Suppressor macrophage treated with lipopolysaccharide for 1 hour (primary cell): ENCODE measurements around the gene CNTNAP2.
A peak's percentile ranks its signal among the peaks of the same experiment; 100 is the strongest.

Experiments
- DNase-seq, 3 donors: peaks; one replicate each; pipeline ENCODE4 v3.0.0-alpha.2; 2020 to 2022

The CNTNAP2 gene

DNA sequence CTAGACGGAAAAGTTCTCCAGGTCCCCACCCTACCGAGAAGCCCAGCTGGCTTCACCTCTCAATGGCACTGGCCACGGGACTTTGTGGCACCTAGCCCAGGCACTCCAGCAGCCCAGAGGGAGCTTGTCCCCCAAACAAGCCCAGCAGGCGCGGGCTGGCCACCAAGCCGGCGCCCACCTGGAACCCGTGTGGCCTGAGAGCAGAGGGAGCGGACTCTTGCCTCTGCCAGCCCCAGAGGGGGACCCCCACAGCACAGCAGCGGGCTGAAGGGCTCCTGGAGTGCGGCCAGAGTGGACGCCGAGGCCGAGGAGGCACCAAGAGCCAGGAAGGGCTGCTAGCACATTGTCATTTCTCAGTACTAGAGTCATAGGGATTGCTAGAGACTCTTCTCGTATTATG is 671.4 kb downstream of the CNTNAP2 start:
- DNase-seq: no peak

- no peak for DNase-seq
Observed at GRCh38 chr7:146791344-146792285, 675.0 kb downstream of the CNTNAP2 start.

DNA sequence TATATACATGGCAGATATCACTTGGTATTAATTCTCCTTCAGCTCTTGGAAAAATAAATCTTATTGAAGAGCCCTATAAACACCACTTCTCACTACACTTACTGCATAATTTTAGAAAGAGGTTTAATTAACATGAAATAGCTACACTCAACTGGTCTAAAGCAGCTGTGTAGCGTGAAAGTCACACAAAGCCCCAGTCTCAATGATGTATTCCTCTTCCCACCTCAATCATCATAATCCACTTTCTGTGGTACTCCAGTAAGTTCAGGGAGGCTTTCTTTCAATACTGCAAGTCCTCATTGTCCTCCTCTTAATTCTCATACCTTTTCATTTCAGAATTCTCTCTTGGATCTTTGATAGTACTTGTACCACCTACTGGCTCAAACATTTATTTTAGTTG is 688.0 kb downstream of the CNTNAP2 start:
- DNase-seq: no peak

- no peak for DNase-seq
Observed at GRCh38 chr7:146805082-146805481, 688.5 kb downstream of the CNTNAP2 start.

GRCh38 chr7:146826329-146826728 is 709.7 kb downstream of the CNTNAP2 start:
- no peak for DNase-seq

DNA sequence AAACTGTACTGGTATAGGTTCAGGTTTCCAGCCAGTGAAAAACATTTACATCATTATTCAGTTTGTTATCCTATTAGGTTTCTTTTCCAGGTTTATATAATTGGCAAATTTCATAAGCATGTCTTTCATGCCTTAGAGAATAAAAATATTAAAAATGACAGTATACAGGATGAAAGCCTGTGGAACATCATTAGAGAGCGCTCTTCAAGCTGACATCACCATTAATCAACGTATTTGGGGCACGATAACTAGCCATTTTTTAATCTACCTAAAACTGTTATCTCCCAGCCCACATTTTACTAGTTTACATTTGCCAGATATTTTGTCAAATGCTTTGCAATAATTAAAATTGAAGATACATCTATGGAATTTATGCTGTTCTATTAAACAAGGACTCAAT is 714.1 kb downstream of the CNTNAP2 start:
- DNase-seq: no peak

- no peak for DNase-seq
Observed at GRCh38 chr7:146831875-146832274, 715.3 kb downstream of the CNTNAP2 start.

DNA sequence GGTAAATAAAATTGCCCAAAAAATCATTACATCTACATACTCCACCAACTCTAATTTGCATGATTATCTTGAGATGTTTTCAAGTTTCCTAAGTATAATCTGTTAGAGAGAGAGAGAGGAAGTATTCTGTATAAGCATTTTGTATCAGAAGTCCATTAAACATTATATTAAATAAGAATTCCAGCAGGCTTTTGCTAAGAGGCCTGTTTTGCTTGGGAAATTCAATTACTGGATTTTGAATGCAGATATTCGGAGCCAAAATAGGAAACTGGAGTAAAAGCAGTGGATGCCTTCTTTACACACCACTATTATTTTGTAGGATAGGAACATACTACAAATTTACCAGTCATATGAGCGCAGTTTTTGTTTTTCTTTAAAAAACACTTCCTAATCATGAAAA is 727.8 kb downstream of the CNTNAP2 start:
- DNase-seq: no peak

GRCh38 chr7:146858690-146859089 is 742.1 kb downstream of the CNTNAP2 start:
- peak; percentile 2 to 18 (median 5) for DNase-seq

DNA sequence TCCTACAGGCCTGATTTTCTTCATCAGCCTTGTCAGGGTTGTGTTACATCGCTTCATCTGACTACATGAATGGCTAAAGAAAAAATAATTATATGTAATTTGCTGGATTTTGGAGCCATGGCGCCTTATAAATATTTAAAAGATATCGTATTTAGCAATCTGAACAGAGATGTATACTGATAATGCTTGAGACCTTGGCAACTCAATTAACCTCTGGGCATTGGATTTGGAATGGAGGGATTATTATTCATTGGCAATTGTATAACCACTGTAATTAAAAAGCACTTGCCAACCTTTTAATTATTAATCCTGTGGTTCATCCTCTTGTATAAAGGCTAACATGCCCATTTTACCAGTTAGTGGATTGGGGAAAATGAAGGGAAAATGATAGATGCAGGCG is 745.1 kb downstream of the CNTNAP2 start:
- no peak for DNase-seq

DNA sequence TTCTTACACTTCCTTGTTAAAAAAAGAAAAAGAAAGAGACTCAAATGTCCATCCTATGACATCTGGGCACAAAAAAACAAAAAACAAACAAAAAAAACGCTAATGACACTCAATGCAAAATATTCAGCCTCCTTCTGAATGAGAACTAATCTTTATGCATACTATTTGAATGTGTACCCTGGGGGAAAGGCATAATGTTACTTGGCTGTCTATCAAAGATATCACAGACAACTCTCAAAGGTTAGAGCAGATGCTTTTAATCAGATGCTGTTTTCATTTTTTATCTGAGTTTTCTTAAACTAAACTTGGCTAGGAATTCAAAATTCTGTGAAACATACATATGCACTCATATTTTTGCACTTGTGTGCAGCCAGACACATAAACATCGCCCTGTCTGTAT is 745.8 kb downstream of the CNTNAP2 start:
- no peak for DNase-seq

DNA sequence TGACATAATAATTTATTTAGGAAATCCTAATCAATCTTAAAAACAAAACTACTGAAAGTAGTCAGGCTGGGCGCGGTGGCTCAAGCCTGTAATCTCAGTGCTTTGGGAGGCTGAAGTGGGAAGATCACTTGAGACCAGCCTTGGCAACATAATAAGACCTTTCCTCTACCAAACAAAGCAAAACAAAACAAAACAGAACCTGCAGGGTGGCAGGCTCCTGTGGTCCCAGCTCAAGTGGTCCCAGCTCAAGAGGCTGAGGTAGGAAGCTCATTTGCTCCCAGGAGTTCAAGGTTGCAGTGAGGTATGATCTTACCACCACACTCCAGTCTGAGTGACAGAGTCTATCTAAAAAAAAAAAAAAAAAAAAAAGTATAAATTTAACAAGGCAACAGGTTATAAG is 748.0 kb downstream of the CNTNAP2 start:
- no peak for DNase-seq

DNA sequence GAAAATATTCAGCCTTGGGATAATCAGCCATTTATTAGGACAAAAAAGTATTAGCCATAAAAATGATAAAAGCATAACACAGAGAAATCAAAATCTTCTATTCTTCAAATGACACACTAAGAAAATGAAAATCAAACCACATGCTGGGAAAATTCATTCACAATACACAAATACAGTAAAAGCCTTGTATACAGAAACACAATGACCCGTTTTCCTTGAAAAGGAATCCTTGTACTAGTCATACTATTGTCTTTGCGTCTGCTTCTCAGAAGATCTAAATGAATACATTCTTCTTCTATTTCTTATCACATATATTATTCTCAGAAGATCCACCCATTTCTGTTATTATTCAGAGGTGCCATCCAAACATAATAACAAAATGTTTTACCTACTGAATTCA is 749.1 kb downstream of the CNTNAP2 start:
- no peak for DNase-seq

- DNase-seq: no peak
Observed at GRCh38 chr7:146874722-146875121, 758.1 kb downstream of the CNTNAP2 start.

DNA sequence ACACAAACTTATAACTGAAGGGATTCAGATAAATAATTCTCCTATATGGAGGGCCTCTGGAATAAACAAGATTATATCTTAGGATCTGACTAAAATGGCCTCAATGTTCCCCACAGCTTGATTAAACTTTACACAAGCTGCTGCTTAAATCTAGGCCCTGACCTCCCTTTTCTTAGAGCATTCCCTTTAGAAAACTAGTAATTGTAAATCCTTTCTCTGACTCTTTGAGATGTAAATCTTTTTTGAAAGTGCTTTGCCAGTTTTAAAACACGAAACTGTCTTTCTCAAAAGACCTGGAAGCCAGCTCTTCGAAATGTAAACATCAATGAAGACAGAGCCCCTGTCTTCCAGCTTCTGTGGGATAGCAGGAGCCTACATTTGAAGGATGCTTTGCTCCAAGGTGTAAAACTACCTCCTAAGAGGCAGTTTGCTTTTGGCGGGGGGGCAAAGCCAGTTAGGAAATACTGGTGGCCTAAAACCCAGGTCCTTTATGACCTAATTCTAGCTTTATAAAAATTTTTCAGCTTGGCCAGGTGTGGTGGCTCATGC is 758.7 kb downstream of the CNTNAP2 start:
- no peak for DNase-seq

GRCh38 chr7:146875981-146876380 is 759.4 kb downstream of the CNTNAP2 start:
- DNase-seq: no peak

DNA sequence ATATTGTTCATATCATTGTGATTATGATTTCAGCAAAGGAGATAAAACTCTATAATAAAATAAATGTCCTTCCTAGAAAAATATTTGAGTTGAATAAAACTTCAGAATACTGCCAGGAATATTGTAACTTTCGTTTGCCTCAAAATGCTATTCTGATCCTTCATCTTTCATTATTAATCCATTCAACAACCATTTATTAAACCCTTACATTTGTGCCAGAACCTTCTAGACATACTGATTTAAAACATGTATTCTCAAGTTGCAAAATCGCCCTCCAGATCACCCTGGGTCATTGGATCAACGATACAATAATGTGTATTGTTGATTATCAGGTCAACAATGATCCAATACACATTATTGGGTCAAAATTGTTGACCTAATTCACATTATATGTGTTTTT is 759.8 kb downstream of the CNTNAP2 start:
- no peak for DNase-seq

DNA sequence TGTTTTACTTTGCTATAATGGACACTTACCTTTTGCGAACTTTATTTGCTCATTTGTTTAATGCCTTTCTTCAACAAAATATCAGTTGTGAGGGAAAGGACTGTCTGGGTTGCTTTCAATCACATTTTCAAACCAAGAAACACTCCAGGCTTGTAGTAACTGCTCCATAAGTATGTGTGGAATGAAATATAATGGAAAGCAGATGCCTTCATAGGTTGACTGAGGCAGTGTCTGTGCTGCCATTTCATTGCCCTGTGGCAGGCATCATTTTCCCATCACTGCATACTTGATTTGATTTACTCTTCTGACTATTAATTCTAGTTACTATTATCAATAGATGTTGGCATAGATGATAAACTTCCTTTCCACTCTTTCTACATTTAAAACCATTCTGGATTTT is 762.3 kb downstream of the CNTNAP2 start:
- DNase-seq: no peak

DNA sequence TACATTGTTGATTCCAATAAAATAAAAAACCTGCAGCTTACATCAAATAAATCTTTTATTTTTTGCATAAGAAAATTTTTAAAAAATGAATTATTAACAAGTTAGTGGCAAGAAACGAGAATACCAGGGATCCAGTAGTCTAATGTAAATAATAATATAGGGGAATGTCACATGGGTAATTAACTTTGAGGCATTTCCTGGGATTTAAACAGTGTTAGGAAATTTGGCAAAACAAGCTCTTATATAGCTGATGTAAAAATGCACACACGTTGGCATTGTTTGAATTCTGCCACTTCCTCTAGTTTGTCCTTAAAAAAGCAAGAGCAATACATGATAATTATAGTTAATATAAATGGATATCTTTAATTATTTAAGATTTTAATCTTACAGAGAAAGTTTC is 768.6 kb downstream of the CNTNAP2 start:
- no peak for DNase-seq

DNA sequence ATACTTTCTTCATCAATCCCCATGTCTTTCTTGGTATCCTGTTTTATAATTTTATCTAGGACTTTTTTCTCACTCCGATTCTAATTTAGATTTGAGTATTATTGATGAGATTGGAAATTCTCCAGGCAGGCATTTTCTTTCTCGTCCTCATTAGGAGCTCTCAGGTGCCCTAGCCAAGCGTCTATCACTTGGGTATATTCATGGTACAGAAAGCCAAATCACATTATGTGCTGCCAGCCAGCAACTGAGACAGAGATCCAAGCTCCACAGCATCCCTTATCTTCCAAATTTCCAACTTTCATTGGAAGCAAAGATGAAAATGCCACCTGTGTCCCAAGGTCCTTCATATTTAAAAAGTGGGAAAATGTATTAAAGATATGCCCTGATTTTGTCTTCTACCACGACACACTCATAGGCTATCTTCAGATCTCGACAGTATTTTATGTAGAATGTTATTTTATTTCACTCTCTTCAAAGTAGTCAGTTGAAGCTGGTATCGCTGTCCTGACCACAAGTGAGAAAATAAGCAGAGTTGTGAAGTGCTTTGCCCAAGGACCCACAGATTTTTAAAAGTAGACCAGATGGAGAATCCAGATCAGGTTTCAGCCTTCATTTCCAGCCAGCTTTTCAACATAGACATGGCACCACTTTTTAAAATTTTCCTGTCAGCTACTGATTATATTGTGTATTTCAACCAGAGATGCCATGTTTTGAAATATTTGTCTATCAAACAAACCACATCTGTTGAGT is 773.4 kb downstream of the CNTNAP2 start:
- DNase-seq: no peak

DNA sequence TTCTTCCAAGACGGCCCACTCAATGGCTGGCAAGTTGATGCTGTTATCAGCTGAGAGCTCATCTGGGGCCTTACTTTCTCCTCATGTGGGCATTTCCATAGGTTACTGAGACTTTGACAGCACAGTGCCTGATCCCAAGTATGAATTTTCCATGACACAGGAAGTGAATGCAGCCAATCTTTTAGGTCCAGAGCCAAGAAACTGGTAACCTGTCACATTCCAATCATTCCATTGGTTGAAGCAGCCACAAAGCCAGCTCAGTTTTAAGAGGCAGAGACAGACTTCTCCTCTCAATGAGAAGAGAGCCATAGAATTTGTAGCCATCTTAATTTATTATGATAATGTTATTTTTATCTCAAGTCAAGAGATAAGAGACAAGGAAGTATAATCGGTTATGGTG is 775.5 kb downstream of the CNTNAP2 start:
- DNase-seq: no peak

GRCh38 chr7:146894927-146895326 is 778.3 kb downstream of the CNTNAP2 start:
- DNase-seq: no peak

DNA sequence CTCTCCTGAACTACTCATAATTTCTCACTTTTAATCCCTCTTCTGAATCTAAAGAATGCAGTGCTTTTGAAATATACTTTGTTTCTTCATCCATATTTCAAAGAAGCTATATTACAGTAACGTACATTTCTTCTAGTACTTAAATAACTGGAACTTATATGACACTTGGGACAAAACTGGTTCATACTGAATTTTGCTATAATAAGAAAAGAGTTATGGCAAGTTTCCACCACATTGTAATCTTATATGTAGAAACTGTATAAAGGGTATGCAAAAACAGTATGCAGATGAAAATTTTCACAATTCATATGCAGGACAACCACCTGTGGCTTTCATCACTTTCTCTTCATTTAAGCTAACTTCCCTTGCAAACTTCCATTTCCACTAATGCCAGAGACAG is 785.7 kb downstream of the CNTNAP2 start:
- DNase-seq: no peak

DNA sequence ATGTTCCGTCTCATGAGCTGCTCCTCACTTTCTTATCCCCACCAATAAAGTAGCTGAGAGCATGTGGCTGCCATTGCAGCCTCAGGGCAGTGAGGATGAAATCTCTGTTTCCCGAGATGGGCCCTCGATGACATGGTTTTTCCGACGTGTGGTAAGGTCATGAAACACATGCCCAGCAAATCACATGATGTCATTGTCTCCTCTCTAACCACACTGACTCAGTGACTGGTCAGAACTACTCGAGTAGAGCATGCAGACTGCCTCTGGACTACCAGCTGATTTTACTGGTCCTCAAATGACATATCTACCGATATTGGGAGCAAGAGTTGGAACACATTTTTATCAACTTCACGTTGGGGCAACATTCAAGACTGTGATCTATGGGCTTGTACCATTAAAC is 786.1 kb downstream of the CNTNAP2 start:
- DNase-seq: no peak
